Measurements from ENCODE around the gene LMX1B.
"Not testable (repeated sequence)": the region's sequence is repeated elsewhere in the genome, so short reads cannot be mapped to it uniquely, and the experiment has no call there.

Gene LMX1B

GRCh38 chr9:126720661-126721563 is 107.2 kb downstream of the LMX1B start:
- no peak for DNase-seq

GRCh38 chr9:126721564-126721981 is 107.8 kb downstream of the LMX1B start:
- no peak for DNase-seq

- DNase-seq, result peak; percentile 73
Measured at GRCh38 chr9:126722252-126722921, 108.7 kb downstream of the LMX1B start.

GRCh38 chr9:126722922-126723806 is 109.4 kb downstream of the LMX1B start:
- peak; percentile 64 for DNase-seq

- DNase-seq, result no peak
Measured at GRCh38 chr9:126723807-126724172, 110.1 kb downstream of the LMX1B start.

GRCh38 chr9:126724226-126724625 is 110.5 kb downstream of the LMX1B start:
- DNase-seq, result no peak

- not testable (repeated sequence) for DNase-seq
Measured at GRCh38 chr9:126725485-126725884, 111.8 kb downstream of the LMX1B start.

GRCh38 chr9:126728210-126728609 is 114.5 kb downstream of the LMX1B start:
- DNase-seq, result not testable (repeated sequence)

- DNase-seq, result not testable (repeated sequence)
Measured at GRCh38 chr9:126730592-126730991, 116.9 kb downstream of the LMX1B start.

- DNase-seq, result no peak
Measured at GRCh38 chr9:126733005-126733404, 119.3 kb downstream of the LMX1B start.

- DNase-seq, result no peak
Measured at GRCh38 chr9:126734877-126735276, 121.1 kb downstream of the LMX1B start.

GRCh38 chr9:126735482-126735881 is 121.8 kb downstream of the LMX1B start:
- no peak for DNase-seq

- no peak for DNase-seq
Measured at GRCh38 chr9:126738553-126738952, 124.8 kb downstream of the LMX1B start.

- DNase-seq, result no peak
Measured at GRCh38 chr9:126743041-126743440, 129.3 kb downstream of the LMX1B start.

GRCh38 chr9:126745574-126746411 is 132.1 kb downstream of the LMX1B start:
- no peak for DNase-seq
